Choroid plexus epithelial cell (primary cell): ENCODE measurements around the gene MDK.

Experiments
- DNase-seq: peaks from one replicate; pipeline ENCODE4 v3.0.0-alpha.2; 2010; ENCODE audit warnings: low read depth
- H3K4me3 ChIP-seq: 2 replicates; pipeline ENCODE4 v1.5.1; 2011; ENCODE audit warnings: low read depth, mild to moderate bottlenecking, control low read depth, low read length, moderate library complexity
- TF ChIP-seq, protein P1 (sequence below): conservative IDR thresholded peaks from 2 replicates; pipeline ENCODE4 v1.5.1; 2011; ENCODE audit warnings: low read depth, mild to moderate bottlenecking, control low read depth, inconsistent platforms, low read length, moderate library complexity

MDK gene

GRCh38 chr11:46335890-46336562, 45.4 kb upstream of the MDK start:
- TF ChIP-seq, protein P1, sequence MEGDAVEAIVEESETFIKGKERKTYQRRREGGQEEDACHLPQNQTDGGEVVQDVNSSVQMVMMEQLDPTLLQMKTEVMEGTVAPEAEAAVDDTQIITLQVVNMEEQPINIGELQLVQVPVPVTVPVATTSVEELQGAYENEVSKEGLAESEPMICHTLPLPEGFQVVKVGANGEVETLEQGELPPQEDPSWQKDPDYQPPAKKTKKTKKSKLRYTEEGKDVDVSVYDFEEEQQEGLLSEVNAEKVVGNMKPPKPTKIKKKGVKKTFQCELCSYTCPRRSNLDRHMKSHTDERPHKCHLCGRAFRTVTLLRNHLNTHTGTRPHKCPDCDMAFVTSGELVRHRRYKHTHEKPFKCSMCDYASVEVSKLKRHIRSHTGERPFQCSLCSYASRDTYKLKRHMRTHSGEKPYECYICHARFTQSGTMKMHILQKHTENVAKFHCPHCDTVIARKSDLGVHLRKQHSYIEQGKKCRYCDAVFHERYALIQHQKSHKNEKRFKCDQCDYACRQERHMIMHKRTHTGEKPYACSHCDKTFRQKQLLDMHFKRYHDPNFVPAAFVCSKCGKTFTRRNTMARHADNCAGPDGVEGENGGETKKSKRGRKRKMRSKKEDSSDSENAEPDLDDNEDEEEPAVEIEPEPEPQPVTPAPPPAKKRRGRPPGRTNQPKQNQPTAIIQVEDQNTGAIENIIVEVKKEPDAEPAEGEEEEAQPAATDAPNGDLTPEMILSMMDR: no peak
- DNase-seq: no peak
- no peak overlapping the region for H3K4me3 ChIP-seq

DNA sequence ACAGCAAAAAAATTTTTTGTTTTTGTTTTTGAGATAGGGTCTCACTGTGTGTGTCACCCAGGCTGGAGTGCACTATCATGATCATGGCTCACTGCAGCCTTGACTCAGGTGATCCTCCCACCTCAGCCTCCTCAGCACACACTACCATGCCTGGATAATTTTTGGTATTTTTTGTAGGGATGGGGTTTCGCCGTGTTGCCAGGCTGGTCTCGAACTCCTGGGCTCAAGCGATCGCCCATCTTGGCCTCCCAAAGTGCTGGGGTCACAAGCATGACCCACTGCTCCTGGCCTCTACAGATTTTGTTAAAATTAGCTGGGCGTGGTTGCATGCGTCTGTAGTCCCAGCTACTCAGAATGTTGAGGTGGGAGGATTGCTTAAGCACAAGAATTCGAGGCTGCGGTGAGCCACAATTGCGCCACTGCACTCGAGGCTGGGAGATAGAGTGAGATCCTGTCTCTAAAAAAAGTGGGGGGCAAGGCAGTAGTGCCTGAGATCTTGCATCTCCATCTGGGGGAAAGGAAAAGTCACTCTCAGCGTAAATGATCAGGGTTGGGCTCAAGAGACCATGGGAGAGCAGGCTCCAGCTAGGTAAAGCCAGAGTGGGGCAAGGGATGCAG, 44.8 kb upstream of the MDK start:
- TF ChIP-seq, protein P1: no peak
- no peak overlapping the region for H3K4me3 ChIP-seq
- peak; percentile 88 for DNase-seq

GRCh38 chr11:46337626-46338345, 43.7 kb upstream of the MDK start:
- TF ChIP-seq, protein P1: no peak
- H3K4me3 ChIP-seq: no peak overlapping the region
- DNase-seq: no peak

DNA sequence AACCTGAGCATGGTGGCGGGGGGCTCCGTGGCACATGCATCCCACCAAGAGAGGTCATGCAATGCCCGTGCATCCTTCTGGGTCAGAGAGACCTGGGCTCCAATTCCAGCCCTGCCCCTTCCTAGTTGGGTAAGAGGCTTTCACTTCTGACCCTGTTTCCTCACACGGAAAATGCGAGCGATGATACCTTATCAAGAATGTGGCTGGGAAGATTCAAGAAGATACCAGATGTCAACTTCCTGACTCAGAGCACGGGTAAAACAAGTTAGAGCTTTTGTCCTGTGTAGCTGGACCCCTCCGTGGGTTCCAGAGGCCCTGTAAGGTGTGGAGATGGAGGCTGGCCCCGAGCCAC, 42.9 kb upstream of the MDK start:
- peak overlapping the region; percentile 40 for H3K4me3 ChIP-seq
- TF ChIP-seq, protein P1: no peak

DNA sequence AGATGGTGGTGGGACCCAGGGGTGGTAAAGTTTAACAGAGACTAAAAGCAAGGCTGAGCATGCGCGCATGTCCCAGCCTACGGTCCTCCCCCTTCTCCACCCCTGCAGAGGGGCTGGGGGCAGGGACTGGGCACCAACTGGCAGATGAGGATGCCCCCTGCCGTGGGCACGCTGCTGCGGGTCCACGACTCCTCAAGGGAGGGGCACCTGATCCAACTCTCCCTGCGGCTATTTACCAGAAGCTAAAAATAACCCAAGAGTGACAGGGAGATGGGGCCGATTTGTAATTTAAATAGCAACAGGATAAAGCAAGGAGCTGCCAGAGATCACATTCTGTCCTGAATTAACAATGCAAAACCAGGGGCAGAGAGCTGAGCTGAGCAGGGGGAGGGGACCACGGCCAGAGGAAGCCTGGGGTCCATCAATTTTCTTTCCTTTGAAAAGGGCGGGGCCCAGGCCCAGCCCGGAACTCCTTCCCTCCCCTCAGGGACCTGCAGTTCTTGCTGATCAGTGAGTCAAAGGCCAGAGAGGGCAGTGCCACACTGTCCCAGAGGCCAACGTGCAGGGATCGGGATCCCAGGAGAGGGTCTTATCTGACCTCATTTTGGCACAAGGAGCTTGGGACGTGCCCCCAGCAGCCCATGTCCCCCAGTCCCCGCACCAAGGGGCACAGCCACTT, 42.3 kb upstream of the MDK start:
- peak; percentile 32 for DNase-seq
- H3K4me3 ChIP-seq: peak overlapping the region; percentile 40
- TF ChIP-seq, protein P1: no peak

More for the DNA sequence above, 42.9 kb upstream of the MDK start:
- DNase-seq: peak; percentile 47

GRCh38 chr11:46339816-46340215, 41.7 kb upstream of the MDK start:
- TF ChIP-seq, protein P1: no peak
- peak; percentile 42 for DNase-seq
- H3K4me3 ChIP-seq: no peak overlapping the region
